ENCODE measurements around the gene SUMO3. TPM values are rescaled to one million over a fixed set of nuclear protein-coding genes. Genes with fewer than 3 reads are reported as not detected.

Gene SUMO3
- total and polyA plus RNA-seq, 2 of the 8 experiments (the other 6 are each of a cell fraction or from before 2014, with no cell fraction given), result 96.8 to 101 TPM

DNA sequence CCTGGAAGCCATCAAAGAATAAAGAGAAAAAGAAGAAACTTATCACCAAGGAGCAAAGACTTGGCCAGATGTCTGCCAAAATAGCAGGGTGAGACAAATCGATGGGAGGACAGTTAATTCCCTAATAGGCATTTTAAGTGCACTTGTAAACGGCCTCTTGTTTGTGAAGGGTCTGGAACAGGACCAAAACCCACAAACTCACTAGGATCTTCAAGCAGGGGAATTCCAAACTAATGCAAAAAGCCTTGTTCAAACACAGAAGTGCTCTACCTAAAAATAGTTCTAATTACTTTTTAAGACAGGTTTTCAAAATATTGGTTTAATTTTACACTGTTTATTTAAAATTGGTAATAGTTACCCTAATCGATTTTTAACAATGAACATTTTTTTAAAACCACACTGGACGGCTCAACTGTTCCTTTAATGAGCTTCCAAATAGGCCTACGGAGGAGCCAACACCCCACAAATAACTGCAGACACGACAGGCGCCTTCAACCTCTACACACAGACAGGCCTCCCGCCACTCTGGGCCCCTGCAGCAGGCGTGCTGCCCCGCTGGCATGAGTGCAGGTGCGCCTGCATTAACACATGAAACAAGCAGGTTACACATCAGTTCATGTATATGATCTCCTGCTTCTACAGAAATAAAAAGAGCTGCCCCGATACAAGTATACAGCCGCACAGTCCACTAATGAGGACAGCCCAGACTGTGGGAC, 32.1 kb downstream of the SUMO3 start (continued):
- TF ChIP-seq BCL11A (IDR thresholded peaks at IDR 0.05; ENCODE audit: low read depth in 2 of 2, low read length in 2 of 2), result no peak
- TF ChIP-seq SIX5 (IDR thresholded peaks at IDR 0.05; ENCODE audit: low read depth, low read length), result no peak
- TF ChIP-seq, protein P1, sequence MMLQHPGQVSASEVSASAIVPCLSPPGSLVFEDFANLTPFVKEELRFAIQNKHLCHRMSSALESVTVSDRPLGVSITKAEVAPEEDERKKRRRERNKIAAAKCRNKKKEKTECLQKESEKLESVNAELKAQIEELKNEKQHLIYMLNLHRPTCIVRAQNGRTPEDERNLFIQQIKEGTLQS (IDR thresholded peaks at IDR 0.05; ENCODE audit: insufficient read depth, low read depth, low read length), result no peak
- no peak for TF ChIP-seq TBP (IDR thresholded peaks at IDR 0.05; ENCODE audit: low read depth, low read length)
- no peak for TF ChIP-seq EZH2 (IDR thresholded peaks at IDR 0.05; ENCODE audit: low read depth, low read length, severe bottlenecking)
- TF ChIP-seq FOSL1 (IDR thresholded peaks at IDR 0.05; ENCODE audit: insufficient read depth, low read depth, low read length), result no peak
- TF ChIP-seq KDM4A (IDR thresholded peaks at IDR 0.05; ENCODE audit: low read depth, low read length, severe bottlenecking), result no peak
- no peak for TF ChIP-seq CBX8 (IDR thresholded peaks at IDR 0.05; ENCODE audit: borderline replicate concordance, low read depth, low read length)
- no peak for TF ChIP-seq JUND (IDR thresholded peaks at IDR 0.05; ENCODE audit: low read length)
